ENCODE results near the gene NMNAT3.

- TF ChIP-seq CTCF (IDR thresholded peaks at IDR 0.05 in 4 of 5, conservative IDR thresholded peaks at IDR 0.05 in 1 of 5) (no peak), POLR2A (IDR thresholded peaks at IDR 0.05) (no peak)
Measured at GRCh38 chr3:139660269-139660668, 17.5 kb downstream of the NMNAT3 start.
